GM12891 (cell line): ENCODE measurements around the gene ZNF365.
"Not testable (repeated sequence)": the region's sequence is repeated elsewhere in the genome, so short reads cannot be mapped to it uniquely, and the experiment has no call there.

Experiments
- DNase-seq: peaks from one replicate; pipeline ENCODE4 v3.0.0; 2011; ENCODE audit warnings: low spot score; ENCODE audit not compliant: insufficient read length
- FAIRE-seq: peaks from 2 replicates; lab custom pipeline; 2011; peaks lifted over from hg19 to GRCh38; lab: Jason Lieb, UNC
- PAX5 ChIP-seq: IDR thresholded peaks from 2 replicates; pipeline ENCODE4 v1.6.1; 2011; ENCODE audit warnings: low read length, moderate library complexity, mild to moderate bottlenecking; ENCODE audit not compliant: insufficient read depth, severe bottlenecking
- POLR2A ChIP-seq: IDR thresholded peaks from 2 replicates; pipeline ENCODE4 v1.6.1; 2011; ENCODE audit warnings: low read depth, low read length, control low read depth
- POLR2AphosphoS5 ChIP-seq: IDR thresholded peaks from 2 replicates; pipeline ENCODE4 v1.6.1; 2011; ENCODE audit warnings: low read depth, low read length, control low read depth
- POU2F2 ChIP-seq: IDR thresholded peaks from 2 replicates; pipeline ENCODE4 v1.6.1; 2011; ENCODE audit warnings: low read depth, mild to moderate bottlenecking, control low read depth, low read length, moderate library complexity
- SPI1 ChIP-seq: IDR thresholded peaks from 2 replicates; pipeline ENCODE4 v1.6.1; 2011; ENCODE audit warnings: low read depth, low read length, control low read depth
- TAF1 ChIP-seq: IDR thresholded peaks from 2 replicates; pipeline ENCODE4 v1.6.1; 2011; ENCODE audit warnings: low read depth, low read length, control low read depth

Gene ZNF365

GRCh38 chr10:62376071-62377025 lies 2.2 kb downstream of the ZNF365 start:
- FAIRE-seq: no peak
- no peak for DNase-seq
- no peak for TF ChIP-seq POLR2A

GRCh38 chr10:62377026-62377415 lies 2.9 kb downstream of the ZNF365 start:
- FAIRE-seq: no peak

GRCh38 chr10:62377966-62378365 lies 3.8 kb downstream of the ZNF365 start:
- TF ChIP-seq POLR2A (no peak), PAX5 (no peak), TAF1 (no peak), POLR2AphosphoS5 (no peak), SPI1 (no peak), POU2F2 (no peak)
- DNase-seq: no peak
- FAIRE-seq: no peak

More at GRCh38 chr10:62377026-62377415, 2.9 kb downstream of the ZNF365 start:
- no peak for DNase-seq
- TF ChIP-seq TAF1 (no peak), PAX5 (no peak), SPI1 (no peak), POLR2AphosphoS5 (no peak), POLR2A (no peak), POU2F2 (no peak)

GRCh38 chr10:62378877-62379276 lies 4.7 kb downstream of the ZNF365 start:
- FAIRE-seq, DNase-seq: not testable (repeated sequence)

GRCh38 chr10:62379394-62379793 lies 5.2 kb downstream of the ZNF365 start:
- TF ChIP-seq TAF1 (no peak), POLR2AphosphoS5 (no peak), POU2F2 (no peak), POLR2A (no peak), PAX5 (no peak), SPI1 (no peak)
- FAIRE-seq (no peak), DNase-seq (no peak)

GRCh38 chr10:62380016-62380415 lies 5.8 kb downstream of the ZNF365 start:
- no peak for FAIRE-seq
- DNase-seq: no peak
- TF ChIP-seq TAF1 (no peak), POLR2AphosphoS5 (no peak), POU2F2 (no peak), POLR2A (no peak), SPI1 (no peak), PAX5 (no peak)

- no peak for FAIRE-seq
- TF ChIP-seq POLR2A: no peak
- no peak for TF ChIP-seq SPI1
- no peak for TF ChIP-seq TAF1
- no peak for DNase-seq
Observed at GRCh38 chr10:62381385-62382102, 7.4 kb downstream of the ZNF365 start.

- DNase-seq (no peak), FAIRE-seq (no peak)
- TF ChIP-seq POLR2AphosphoS5: no peak
- TF ChIP-seq PAX5: no peak
- no peak for TF ChIP-seq SPI1
- no peak for TF ChIP-seq POU2F2
- TF ChIP-seq POLR2A: no peak
- TF ChIP-seq TAF1: no peak
Observed at GRCh38 chr10:62382831-62383230, 8.7 kb downstream of the ZNF365 start.

GRCh38 chr10:62384057-62384446 lies 9.9 kb downstream of the ZNF365 start:
- no peak for TF ChIP-seq PAX5
- no peak for TF ChIP-seq TAF1
- no peak for TF ChIP-seq POLR2A
- no peak for TF ChIP-seq POLR2AphosphoS5
- TF ChIP-seq SPI1: no peak
- DNase-seq (no peak), FAIRE-seq (no peak)

- DNase-seq (no peak), FAIRE-seq (no peak)
- TF ChIP-seq PAX5 (no peak), POLR2A (no peak), POU2F2 (no peak), TAF1 (no peak), SPI1 (no peak), POLR2AphosphoS5 (no peak)
Observed at GRCh38 chr10:62384447-62385081, 10.4 kb downstream of the ZNF365 start.
